ENCODE results near the gene DNAH12. TPM values are rescaled to one million over a fixed set of nuclear protein-coding genes. Genes with fewer than 3 reads are reported as not detected.

The DNAH12 gene
- total RNA-seq, 6 experiments from 2014 or later = 0.05 to 0.07 (median 0.05) TPM; not detected in 1

DNA sequence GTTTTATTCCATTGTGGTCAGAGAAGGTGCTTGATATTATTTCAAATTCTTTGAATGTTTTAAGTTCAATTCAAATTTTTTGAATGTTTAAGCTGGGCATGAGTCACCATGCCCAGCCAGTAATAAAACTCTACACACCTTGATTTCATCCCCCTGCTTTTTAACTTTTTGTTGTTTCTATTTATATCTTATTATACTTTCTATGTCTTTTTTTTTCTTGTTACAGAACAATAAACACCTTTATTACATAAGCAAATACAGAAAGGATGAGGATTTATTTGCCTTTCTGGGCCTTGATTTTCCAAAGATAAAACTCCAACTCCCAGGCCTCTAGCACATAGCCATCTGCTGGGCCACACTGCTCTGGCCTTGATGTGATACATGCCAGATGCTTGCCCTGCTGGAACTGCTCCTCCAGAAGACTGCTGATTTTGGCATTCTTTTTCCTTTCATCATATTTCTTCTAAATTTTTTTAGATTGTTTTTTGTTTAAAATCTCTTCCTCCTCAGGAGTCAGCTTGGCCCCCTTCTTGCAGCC, 14.0 kb downstream of the DNAH12 start:
- Mint-ChIP-seq H3K4me1 (ENCODE audit: low read depth) (peaks cover 12% of the 10 kb centered on the region; the same call in 1 of the 2 replicates), H3K4me3 (no peak overlapping the region), H3K36me3 (ENCODE audit: low read depth) (no peaks in the 10 kb centered on the region), H3K9me3 (no peaks in the 10 kb centered on the region), H3K27ac (no peak overlapping the region), H3K27me3 (ENCODE audit: insufficient read depth) (peaks cover 5% of the 10 kb centered on the region)
- TF ChIP-seq, protein P1, sequence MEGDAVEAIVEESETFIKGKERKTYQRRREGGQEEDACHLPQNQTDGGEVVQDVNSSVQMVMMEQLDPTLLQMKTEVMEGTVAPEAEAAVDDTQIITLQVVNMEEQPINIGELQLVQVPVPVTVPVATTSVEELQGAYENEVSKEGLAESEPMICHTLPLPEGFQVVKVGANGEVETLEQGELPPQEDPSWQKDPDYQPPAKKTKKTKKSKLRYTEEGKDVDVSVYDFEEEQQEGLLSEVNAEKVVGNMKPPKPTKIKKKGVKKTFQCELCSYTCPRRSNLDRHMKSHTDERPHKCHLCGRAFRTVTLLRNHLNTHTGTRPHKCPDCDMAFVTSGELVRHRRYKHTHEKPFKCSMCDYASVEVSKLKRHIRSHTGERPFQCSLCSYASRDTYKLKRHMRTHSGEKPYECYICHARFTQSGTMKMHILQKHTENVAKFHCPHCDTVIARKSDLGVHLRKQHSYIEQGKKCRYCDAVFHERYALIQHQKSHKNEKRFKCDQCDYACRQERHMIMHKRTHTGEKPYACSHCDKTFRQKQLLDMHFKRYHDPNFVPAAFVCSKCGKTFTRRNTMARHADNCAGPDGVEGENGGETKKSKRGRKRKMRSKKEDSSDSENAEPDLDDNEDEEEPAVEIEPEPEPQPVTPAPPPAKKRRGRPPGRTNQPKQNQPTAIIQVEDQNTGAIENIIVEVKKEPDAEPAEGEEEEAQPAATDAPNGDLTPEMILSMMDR (IDR thresholded peaks at IDR 0.05) = no peak
- no peak for DNase-seq

DNA sequence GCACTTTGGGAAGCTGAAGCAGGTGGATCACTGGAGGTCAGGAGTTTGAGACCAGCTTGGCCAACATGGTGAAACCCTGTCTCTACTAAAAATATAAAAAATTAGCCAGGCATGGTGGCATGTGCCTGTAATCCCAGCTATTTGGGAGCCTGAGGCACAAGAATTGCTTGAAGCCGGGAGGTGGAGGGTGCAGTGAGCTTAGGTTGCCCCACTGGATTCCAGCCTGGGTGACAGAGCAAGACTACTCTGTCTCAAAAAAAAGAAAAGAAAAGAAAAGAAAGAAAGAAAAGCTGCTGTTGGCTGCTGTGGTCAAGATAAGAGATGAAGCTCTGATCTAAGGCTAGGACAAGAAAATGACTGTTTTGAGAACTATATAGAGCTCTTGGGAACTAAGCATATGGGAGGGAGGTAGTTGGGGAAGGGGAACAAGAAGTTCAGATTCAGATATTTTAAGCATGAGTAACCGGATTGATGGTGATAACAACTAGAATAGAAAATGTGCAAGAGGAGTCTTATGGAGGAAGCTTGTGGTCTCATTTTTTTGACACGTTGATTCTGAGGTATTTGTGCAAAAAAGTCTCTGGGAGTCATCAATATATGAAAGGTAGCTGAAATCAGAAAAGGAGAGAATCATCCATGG, 25.7 kb downstream of the DNAH12 start:
- Mint-ChIP-seq H3K4me3 (peak overlapping the region; percentile 12), H3K9me3 (no peaks in the 10 kb centered on the region), H3K36me3 (ENCODE audit: low read depth) (no peaks in the 10 kb centered on the region), H3K27me3 (ENCODE audit: insufficient read depth) (peaks cover 9% of the 10 kb centered on the region; the same call in 1 of the 2 replicates), H3K4me1 (ENCODE audit: low read depth) (peaks cover 16% of the 10 kb centered on the region), H3K27ac (no peak overlapping the region)
- no peak for DNase-seq
- TF ChIP-seq, protein P1 (IDR thresholded peaks at IDR 0.05) = no peak

DNA sequence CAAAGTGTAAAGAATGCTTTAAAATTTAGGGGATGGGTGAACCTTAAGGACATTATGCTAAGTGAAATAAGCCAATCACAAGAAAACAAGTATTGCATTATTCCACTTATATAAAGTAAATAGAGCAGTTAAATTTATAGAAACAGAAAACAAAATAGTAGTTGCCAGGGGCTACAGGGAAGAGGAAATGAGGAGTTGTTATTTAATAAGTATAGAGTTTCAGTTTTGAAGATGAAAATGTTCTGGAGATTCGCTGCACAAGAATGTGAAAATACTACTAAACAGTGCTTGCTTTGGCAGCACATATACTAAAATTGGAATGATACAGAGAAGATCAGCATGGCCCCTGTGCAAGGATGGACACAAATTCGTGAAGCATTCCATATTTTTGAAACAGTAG, 32.0 kb downstream of the DNAH12 start:
- H3K9me3 Mint-ChIP-seq = no peaks in the 10 kb centered on the region
- H3K27ac Mint-ChIP-seq = no peak overlapping the region
- TF ChIP-seq, protein P1 (IDR thresholded peaks at IDR 0.05) = no peak
- no peak for DNase-seq
- H3K4me3 Mint-ChIP-seq = no peak overlapping the region
- no peaks in the 10 kb centered on the region for H3K36me3 Mint-ChIP-seq (ENCODE audit: low read depth)
- peaks cover 21% of the 10 kb centered on the region for H3K27me3 Mint-ChIP-seq (ENCODE audit: insufficient read depth)
- H3K4me1 Mint-ChIP-seq (ENCODE audit: low read depth) = no peaks in the 10 kb centered on the region

DNA sequence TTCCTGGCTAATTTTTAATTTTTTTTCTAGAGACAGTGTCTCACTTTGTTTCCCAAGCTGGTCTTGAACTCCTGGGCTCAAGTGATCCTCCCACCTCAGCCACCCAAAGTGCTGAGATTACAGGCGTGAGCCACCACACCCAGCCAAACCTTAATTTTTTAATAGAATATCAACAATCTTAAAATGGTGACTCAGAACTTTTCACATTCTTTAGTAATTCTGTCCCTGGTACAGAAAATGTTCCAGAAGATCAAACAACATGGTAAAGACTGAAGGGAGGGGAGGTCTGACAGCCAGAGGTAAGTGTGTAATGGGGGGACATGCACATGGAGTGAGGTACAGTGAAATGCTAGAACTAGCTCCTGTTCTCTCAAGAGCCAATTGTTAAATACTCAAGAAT, 38.2 kb downstream of the DNAH12 start:
- H3K27ac Mint-ChIP-seq = no peak overlapping the region
- H3K27me3 Mint-ChIP-seq (ENCODE audit: insufficient read depth) = peaks cover 6% of the 10 kb centered on the region
- H3K9me3 Mint-ChIP-seq = no peaks in the 10 kb centered on the region
- no peaks in the 10 kb centered on the region for H3K36me3 Mint-ChIP-seq (ENCODE audit: low read depth)
- H3K4me1 Mint-ChIP-seq (ENCODE audit: low read depth) = no peaks in the 10 kb centered on the region
- no peak for DNase-seq
- TF ChIP-seq, protein P1 (IDR thresholded peaks at IDR 0.05) = no peak
- H3K4me3 Mint-ChIP-seq = no peak overlapping the region

DNA sequence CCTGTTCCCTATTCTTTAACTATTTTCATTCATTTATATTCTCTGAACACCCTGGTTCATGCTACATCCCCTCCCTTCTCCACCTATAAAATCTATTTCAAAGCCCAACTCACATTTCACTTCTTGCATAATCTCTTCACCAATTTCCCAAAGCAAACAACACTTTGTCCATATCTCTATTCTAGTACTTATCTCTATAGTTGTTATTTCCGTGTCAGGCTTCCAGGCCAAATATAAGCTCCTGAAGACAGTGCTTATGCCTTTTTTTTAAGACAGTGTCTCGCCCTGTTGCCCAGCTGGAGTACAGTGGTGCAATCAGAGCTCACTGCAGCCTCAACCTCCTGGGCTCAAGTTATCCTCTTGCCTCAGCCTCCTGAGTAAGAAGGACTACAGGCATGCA, 43.6 kb downstream of the DNAH12 start:
- no peak for DNase-seq
- H3K27ac Mint-ChIP-seq = no peak overlapping the region
- H3K27me3 Mint-ChIP-seq (ENCODE audit: insufficient read depth) = peaks cover 7% of the 10 kb centered on the region; the same call in 1 of the 2 replicates
- H3K36me3 Mint-ChIP-seq (ENCODE audit: low read depth) = no peaks in the 10 kb centered on the region
- no peaks in the 10 kb centered on the region for H3K9me3 Mint-ChIP-seq
- TF ChIP-seq, protein P1 (IDR thresholded peaks at IDR 0.05) = no peak
- H3K4me3 Mint-ChIP-seq = no peak overlapping the region
- no peaks in the 10 kb centered on the region for H3K4me1 Mint-ChIP-seq (ENCODE audit: low read depth)

Measured in HFFc6 (cell line).